ENCODE results near the gene TCF20.
A peak's percentile ranks its signal among the peaks of the same experiment; 100 is the strongest.

Gene TCF20

GRCh38 chr22:42270510-42271190 is at the start of gene TCF20:
TCF20 (minus strand) TSS chr22:42270653; CDS start chr22:42215305, 55,348 bp downstream.
- DNase-seq: peak; percentile 80

GRCh38 chr22:42319386-42319785 is 48.9 kb upstream of the TCF20 start:
- DNase-seq: no peak

- no peak for DNase-seq
Measured at GRCh38 chr22:42318967-42319366, 48.5 kb upstream of the TCF20 start.

- DNase-seq: no peak
Measured at GRCh38 chr22:42317691-42318547, 47.5 kb upstream of the TCF20 start.

GRCh38 chr22:42317008-42317407 is 46.6 kb upstream of the TCF20 start:
- DNase-seq: no peak

GRCh38 chr22:42315392-42315756 is 44.9 kb upstream of the TCF20 start:
- no peak for DNase-seq

- DNase-seq: no peak
Measured at GRCh38 chr22:42314709-42315391, 44.4 kb upstream of the TCF20 start.

GRCh38 chr22:42313804-42314581 is 43.5 kb upstream of the TCF20 start:
- DNase-seq: peak; percentile 68

GRCh38 chr22:42313204-42313603 is 42.8 kb upstream of the TCF20 start:
- no peak for DNase-seq

- no peak for DNase-seq
Measured at GRCh38 chr22:42310291-42311015, 40.0 kb upstream of the TCF20 start.

GRCh38 chr22:42309865-42310264 is 39.4 kb upstream of the TCF20 start:
- no peak for DNase-seq

- no peak for DNase-seq
Measured at GRCh38 chr22:42308892-42309468, 38.5 kb upstream of the TCF20 start.

- DNase-seq: no peak
Measured at GRCh38 chr22:42307806-42308563, 37.5 kb upstream of the TCF20 start.

GRCh38 chr22:42306010-42306409 is 35.6 kb upstream of the TCF20 start:
- no peak for DNase-seq

- DNase-seq: no peak
Measured at GRCh38 chr22:42304324-42304790, 33.9 kb upstream of the TCF20 start.

- DNase-seq: no peak
Measured at GRCh38 chr22:42303396-42304323, 33.2 kb upstream of the TCF20 start.

- no peak for DNase-seq
Measured at GRCh38 chr22:42301742-42302102, 31.3 kb upstream of the TCF20 start.

GRCh38 chr22:42301077-42301741 is 30.8 kb upstream of the TCF20 start:
- DNase-seq: no peak
